NCI-H2171 treated with DMSO at 0.1 percent for 48 hours (cell line): ENCODE data around the gene LRRC15.

ENCODE experiments used
- DNase-seq: peaks from one replicate; lab custom pipeline; 2025; lab: John Stamatoyannopoulos, UW

Gene LRRC15

DNA sequence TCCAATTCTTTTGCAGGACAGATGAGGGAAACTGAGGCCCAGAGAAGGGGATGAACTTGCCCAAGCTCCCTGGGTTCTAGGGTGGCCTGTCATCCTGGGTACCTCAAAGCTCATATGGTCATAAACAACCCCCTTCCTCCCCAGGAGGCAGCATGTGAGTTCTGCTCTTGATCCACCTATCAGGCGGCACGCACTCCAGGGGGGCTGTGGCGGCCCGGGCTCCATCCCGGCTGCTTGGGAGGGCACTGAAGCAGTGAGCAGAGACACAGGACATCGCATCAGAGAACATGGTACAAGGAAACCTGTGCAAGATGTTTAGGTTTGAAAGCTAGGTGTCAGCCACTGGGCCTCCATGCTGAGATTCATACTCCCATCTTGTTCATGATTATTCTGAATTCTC lies 52.6 kb downstream of the LRRC15 start:
- no peak for DNase-seq

GRCh38 chr3:194315965-194316361 lies 53.6 kb downstream of the LRRC15 start:
- no peak for DNase-seq

- peak; percentile 69 for DNase-seq
Observed at GRCh38 chr3:194315088-194315964, 54.2 kb downstream of the LRRC15 start.

- DNase-seq: no peak
Observed at GRCh38 chr3:194314388-194315068, 55.0 kb downstream of the LRRC15 start.

- DNase-seq: no peak
Observed at GRCh38 chr3:194313560-194314387, 55.8 kb downstream of the LRRC15 start.

- no peak for DNase-seq
Observed at GRCh38 chr3:194312743-194313281, 56.7 kb downstream of the LRRC15 start.

DNA sequence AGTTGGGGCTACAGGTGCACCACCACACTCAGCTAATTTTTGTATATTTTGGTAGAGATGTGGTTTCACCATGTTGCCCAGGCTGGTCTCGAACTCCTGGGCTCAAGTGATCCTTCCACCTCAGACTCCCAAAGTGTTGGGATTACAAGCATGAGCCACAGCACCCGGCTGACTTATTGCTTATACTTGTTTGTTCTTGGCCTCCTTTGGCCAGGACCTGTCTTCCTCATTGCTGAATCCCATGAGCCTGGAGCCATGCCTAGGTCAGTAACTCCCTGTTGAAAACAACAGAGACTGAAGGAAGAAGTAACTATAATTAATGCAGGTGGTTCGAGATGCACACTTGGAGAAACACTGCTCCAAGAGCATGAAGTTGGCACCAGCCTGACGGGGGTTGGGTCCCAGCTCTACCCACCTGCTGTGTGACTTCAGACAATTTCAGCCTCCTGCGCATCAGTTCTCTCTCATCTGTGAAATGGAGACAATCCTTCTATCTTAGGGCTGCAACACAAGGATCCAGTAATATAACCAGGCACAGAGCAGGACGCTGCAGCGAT lies 57.3 kb downstream of the LRRC15 start:
- no peak for DNase-seq

GRCh38 chr3:194311000-194311399 lies 58.5 kb downstream of the LRRC15 start:
- no peak for DNase-seq

DNA sequence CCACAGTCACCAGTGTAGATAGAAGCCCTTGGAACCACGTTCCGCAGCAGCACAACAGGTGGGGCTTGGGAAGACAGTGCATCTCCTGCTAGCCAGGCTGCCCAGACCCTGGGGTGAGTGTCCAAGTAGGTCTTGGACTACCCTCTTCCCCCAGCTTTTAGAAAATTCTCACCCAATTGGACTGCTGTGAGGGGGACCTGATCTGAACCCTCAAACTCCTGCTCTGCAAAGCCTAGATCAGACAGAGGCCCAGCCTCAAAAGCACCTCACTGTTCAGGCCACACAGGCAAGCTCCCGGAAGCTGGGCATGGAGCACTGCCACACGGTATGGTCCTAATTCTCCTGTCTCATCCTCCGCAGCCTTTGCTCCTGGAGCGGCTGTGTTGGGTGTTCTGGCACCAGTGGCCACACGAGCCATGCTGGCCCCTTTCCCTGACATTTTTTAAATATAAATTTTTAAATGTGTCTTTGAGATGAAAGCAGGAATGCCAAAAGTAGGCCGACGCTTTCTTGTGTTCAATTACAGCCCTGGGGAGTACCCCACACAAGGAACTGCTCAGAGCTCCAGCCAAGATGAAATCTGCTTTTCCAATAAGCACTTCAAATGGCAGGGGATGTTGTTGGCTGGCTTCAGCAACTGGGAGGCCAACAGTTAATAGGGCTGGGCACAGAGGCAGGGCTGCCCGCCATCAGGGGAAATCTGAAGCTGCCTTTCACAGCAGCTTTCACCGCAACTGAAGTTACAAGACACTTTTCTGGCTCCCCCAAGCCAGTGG lies 59.3 kb downstream of the LRRC15 start:
- DNase-seq: no peak

DNA sequence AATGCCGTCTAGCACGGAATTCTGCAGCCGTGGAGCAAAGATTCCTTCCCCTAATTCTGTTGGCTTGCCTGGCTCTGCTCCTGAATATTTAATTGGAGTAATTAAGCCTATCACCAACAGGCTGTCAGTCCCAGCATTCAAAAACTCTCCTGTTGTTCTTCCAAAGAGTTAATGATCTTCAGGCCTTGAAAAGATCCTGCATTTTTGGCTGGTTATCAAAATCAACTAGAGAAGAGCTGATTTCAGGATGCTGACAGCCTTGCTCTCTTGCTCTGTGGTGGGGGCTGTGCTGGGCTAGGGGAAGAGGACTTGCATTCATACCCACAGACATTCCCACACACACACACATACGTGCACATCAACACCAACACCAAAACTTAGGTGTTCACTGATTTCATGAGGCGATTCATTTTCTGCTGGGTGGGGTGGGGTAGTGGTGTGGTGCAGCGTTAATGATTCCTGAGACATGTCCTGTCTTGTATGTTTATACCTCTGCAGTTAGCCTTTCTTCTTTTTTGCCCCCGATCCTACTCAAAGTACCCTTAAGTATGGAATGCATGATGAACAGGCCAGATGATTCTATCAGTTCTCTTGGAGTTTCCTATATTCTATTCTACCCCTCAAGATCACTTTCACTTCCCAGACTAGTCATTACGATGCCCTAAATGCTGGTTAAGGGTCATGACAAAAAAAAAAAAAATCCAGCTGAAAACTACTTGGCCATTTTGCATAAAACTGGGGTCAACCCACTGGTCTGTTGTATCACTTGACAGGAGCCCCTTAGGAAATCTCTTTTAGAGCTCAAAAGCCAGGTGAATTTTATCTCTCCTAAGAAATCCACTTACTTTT lies 60.7 kb downstream of the LRRC15 start:
- no peak for DNase-seq

- DNase-seq: no peak
Observed at GRCh38 chr3:194307849-194308248, 61.7 kb downstream of the LRRC15 start.

DNA sequence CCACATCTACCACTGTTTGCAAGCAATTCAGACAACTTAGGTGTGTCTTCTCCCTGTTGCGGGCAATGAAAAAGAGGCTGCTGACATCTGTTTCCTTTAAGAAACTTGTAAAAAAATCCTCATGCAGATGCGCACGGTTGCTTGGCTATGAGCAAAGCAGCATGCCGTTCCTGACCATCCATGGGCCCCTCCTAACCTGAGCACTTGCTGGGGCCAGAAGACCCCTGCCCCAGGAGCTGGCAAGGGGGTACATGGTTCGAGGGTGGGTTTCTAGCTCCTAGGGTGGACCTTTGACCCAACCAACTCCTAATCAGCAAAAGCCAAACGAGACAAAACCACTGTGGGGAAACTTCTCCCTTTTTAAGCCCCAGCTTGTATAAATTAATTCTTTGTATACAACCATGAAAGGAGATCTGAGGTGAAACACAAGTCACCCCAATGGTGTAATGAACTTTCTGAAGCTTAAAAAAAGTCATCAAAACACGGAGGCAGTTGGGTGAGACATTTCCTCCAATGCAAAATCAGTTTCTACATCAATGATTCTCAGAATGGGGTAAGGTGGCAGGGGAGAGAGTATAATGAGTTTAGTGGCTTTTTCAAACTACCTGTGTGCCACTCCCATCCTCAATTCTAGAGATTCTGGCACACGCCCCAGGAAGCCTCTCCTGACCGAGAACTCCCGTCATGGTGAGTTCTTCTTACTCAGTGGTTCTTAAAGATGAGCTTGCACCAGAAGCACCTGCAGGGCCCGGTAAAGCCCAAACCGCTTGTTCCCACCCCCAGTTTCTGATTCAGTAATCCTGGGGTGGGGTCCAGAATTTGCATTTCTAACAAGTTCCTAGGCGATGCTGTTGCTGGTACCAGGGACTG lies 62.5 kb downstream of the LRRC15 start:
- peak; percentile 48 for DNase-seq

GRCh38 chr3:194306109-194306686 lies 63.3 kb downstream of the LRRC15 start:
- DNase-seq: peak; percentile 40

- peak; percentile 67 for DNase-seq
Observed at GRCh38 chr3:194305356-194306108, 64.0 kb downstream of the LRRC15 start.
